WTC11 (cell line): ENCODE measurements around the gene KHSRP.

Experiments used
- CTCF ChIP-seq: fragments of 200-600 bp; IDR thresholded peaks from 2 replicates; pipeline ENCODE4 v1.8.0; 2022; ENCODE audit warnings: antibody characterized with exemption
- FOXP1 ChIP-seq: sonication (generic); formaldehyde crosslinking; IDR thresholded peaks from 2 replicates; pipeline ENCODE4 v1.8.0; 2022; ENCODE audit warnings: missing genetic modification reagents, mild to moderate bottlenecking, moderate library complexity, borderline replicate concordance
- MLX ChIP-seq: sonication (generic); formaldehyde crosslinking; IDR thresholded peaks from 2 replicates; pipeline ENCODE4 v1.8.1; 2023; ENCODE audit warnings: mild to moderate bottlenecking, missing genetic modification reagents, moderate library complexity
- NFYB ChIP-seq: sonication (generic); formaldehyde crosslinking; conservative IDR thresholded peaks from 2 replicates; pipeline ENCODE4 v1.8.0; 2022; ENCODE audit warnings: low read depth, missing genetic modification reagents

GRCh38 chr19:6381030-6381750 lies 43.4 kb downstream of the KHSRP start:
- TF ChIP-seq NFYB (no peak), CTCF (no peak), MLX (CRISPR knock-in tag) (no peak), FOXP1 (CRISPR knock-in tag) (no peak)
